GM12892 (cell line): ENCODE measurements around the gene ITGB5. TPM values are rescaled to one million over a fixed set of nuclear protein-coding genes. Genes with fewer than 3 reads are reported as not detected.

Experiments
- DNase-seq: peaks from one replicate; pipeline ENCODE4 v3.0.0; 2011; ENCODE audit not compliant: insufficient read length
- FAIRE-seq: peaks from 2 replicates; lab custom pipeline; 2011; peaks lifted over from hg19 to GRCh38; lab: Jason Lieb, UNC
- POLR2A ChIP-seq: IDR thresholded peaks from 2 replicates; pipeline ENCODE4 v1.6.1; 2011; ENCODE audit warnings: low read depth, low read length, control low read depth
- POLR2AphosphoS5 ChIP-seq: IDR thresholded peaks from 2 replicates; pipeline ENCODE4 v1.6.1; 2011; ENCODE audit warnings: low read depth, low read length, control low read depth
- TAF1 ChIP-seq: IDR thresholded peaks from 2 replicates; pipeline ENCODE4 v1.6.1; 2011; ENCODE audit warnings: low read depth, mild to moderate bottlenecking, control low read depth, low read length, borderline replicate concordance
- polyA plus RNA-seq: library from polyadenylated mRNA; unstranded; fragments of >200 nt; gene quantifications from one replicate; pipeline ENCODE4 v1.2.1, GENCODE V29; 2012; ENCODE audit warnings: missing spikeins, inconsistent platforms; ENCODE audit not compliant: missing spikeins

Gene ITGB5, protein sequence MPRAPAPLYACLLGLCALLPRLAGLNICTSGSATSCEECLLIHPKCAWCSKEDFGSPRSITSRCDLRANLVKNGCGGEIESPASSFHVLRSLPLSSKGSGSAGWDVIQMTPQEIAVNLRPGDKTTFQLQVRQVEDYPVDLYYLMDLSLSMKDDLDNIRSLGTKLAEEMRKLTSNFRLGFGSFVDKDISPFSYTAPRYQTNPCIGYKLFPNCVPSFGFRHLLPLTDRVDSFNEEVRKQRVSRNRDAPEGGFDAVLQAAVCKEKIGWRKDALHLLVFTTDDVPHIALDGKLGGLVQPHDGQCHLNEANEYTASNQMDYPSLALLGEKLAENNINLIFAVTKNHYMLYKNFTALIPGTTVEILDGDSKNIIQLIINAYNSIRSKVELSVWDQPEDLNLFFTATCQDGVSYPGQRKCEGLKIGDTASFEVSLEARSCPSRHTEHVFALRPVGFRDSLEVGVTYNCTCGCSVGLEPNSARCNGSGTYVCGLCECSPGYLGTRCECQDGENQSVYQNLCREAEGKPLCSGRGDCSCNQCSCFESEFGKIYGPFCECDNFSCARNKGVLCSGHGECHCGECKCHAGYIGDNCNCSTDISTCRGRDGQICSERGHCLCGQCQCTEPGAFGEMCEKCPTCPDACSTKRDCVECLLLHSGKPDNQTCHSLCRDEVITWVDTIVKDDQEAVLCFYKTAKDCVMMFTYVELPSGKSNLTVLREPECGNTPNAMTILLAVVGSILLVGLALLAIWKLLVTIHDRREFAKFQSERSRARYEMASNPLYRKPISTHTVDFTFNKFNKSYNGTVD
- 0.72 TPM for polyA plus RNA-seq

DNA sequence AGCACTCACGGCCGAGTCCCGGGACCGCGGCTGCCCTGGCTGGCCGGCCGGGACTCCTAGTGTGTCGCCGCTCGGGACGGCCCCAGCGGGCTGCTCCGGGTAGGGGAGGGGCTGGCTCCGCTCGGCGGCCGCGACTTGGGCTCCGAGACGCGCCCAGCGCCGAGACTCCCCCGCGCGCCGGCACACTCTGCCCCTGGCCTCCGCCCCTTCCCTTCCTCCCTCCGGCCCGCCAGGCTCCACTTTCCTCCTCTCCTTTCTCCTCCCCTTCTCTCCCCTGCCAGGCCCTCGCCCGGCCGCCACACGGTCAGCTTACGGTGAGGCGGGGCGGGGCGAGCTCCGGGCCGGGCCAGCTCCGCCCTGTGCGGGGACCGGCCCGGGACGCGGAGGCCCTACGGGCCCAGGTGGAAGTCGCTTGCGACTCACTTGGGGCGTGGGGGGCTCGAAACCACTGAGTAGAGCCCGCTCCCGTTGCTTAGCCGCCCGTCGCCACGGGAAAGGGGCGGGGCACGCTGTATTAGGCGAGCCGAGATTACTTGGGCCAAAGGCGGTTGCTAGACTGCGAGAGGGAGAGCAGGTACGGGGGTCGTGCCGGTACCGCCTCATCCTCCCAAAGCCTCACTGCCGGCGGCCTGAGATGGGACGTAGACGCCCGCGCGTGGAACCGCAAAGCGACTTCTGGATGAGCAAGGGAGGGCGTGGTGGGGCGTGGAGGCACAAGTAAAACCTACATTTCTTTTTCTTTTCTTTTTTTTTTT, at the start of gene ITGB5:
Gene ITGB5 (minus strand): TSS at position 189 of the 755 bp plus-strand sequence. CDS start 365 bp downstream, outside the sequence.
- TF ChIP-seq POLR2AphosphoS5 (no peak), POLR2A (no peak), TAF1 (no peak)
- DNase-seq, result peak; percentile 49
- FAIRE-seq, result no peak

DNA sequence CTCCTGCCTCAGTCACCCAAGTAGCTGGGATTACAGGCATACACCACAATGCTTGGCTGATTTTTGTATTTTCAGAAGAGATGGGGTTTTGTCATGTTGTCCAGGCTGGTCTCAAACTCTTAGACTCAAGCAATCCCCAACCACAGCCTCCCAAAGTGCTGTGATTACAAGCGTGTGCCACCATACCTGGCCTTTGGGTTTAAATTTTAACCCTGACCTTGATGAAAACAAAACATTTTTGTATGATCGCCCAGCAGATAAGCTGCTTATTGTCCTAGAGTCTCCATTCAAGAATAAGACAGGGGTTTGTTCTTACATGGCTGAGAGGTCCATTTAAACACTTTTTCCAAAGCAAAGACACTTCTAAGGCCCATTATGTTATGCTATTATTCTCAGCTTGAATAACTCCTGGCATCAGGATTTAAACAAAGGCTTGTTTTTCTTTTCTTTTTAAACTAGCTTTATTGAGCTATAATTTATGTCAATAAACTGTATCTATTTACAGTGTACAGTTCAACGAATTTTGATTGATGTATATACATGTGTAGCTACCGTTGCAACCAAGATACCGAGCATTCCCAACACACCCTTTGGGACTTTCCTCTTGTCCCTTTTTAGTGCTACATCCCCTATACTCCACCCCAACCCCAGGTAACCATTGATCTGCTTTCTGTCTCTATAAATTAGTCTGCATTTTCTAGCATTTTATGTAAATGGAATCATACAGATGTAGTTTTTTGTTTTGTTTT, 48.8 kb upstream of the ITGB5 start:
- DNase-seq (no peak), FAIRE-seq (no peak)
- TF ChIP-seq POLR2AphosphoS5, result no peak
- TF ChIP-seq TAF1, result no peak
- no peak for TF ChIP-seq POLR2A

DNA sequence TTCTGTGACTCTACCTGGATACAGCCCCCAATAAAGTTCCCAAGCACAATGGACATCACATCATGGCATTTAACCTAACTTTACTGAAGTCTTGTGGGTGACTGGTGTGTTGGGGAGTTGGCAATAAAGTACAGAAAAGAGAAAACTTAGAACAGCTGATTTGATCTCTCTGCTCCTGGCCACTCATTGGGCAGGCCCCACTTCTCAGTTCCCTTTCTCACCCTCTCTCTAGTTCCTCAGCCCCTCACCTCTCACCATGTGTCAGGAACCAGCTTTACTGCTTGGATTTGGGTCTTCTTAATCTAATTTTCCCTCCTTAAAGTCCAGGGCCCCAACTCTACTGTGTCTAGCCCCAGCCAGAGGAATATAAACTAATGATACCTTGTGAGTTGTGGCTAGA, 48.1 kb upstream of the ITGB5 start:
- TF ChIP-seq POLR2A (no peak), POLR2AphosphoS5 (no peak), TAF1 (no peak)
- DNase-seq (peak; percentile 19), FAIRE-seq (no peak)

DNA sequence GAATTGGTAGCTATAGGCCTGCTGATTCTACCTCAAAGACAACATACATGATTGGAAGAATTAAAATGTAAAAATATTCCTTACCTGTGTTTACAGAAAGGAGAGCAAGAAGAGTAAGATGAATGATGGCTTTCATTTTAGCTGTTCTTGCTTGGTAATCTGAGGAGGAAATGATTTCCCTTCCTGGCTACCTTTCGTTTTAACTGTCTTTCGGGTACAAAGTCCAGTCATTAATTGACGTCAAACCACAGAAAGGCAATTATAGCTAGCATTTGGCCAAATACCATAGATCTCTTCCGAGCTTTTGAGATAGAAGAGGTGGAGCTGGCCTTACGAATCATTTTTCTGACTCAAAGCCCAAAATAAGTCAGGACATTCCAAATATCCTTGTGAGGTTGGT, 47.4 kb upstream of the ITGB5 start, which contains the start of gene MUC13:
Gene MUC13 (minus strand): TSS at position 175 of the 400 bp plus-strand sequence. CDS start 39 bp downstream, at position 136.
- TF ChIP-seq POLR2A (no peak), POLR2AphosphoS5 (no peak), TAF1 (no peak)
- FAIRE-seq, result peak; percentile 56
- no peak for DNase-seq

DNA sequence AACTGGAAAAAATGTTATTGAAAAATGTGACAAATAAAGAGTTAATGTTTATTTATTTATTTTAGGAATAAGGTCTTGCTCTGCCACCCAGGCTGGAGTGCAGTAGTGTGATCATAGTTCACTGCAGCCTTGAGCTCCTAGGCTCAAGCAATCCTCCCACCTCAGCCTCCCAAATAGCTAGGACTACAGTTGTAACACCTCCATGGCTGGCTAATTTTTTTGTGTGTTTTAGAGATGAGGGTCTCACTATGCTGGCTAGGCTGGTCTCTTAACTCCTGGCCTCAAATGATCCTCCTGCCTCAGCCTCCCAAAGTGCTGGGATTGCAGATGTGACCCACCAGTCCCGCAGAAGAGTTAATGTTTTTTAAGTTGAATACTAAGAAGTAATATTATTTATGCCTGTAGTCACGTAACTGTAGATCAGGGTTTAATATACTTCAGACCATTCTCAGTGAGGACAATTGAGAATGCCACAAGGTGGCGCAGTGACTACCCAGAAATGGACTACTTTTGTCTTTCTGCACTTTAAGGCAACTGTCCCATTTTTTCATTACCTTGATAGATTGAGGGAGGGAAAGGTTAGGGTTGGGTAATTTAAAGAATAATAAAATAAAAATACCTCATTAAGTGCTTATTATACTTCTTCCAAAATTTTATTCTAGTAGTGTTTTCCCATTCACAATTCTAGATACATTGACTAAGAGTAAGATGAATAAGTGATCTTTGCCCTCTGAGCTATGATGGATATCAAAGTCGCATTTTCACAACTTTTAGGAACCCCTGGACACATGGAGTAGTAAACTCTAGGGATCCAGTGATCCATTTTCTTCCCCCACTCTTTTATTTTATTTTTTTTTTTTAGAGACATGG, 41.4 kb upstream of the ITGB5 start:
- DNase-seq (no peak), FAIRE-seq (peak; percentile 88)
- TF ChIP-seq POLR2AphosphoS5 (no peak), POLR2A (no peak), TAF1 (no peak)

DNA sequence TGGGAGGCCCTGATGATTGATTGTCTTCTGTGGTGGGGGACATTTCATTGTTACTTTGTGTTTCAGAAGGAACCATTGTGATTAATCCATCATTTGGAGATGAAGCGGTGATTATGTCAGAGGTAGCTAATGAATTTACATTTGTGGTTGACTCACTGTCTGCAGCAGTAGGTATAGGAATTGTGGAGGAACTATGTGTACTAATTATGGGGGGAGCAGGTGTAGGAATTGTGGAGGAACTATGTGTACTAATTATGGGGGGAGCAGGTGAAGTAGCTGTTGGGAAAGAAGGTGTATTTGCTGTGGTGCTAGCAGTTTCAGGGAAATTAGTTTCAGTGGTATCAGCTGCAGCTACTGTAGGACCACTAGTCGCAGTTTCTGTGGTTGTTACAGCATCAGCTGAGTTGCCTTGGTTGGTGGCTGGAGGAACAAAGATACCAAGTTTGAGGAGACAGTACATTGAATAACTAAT, 40.4 kb upstream of the ITGB5 start:
- FAIRE-seq, result peak; percentile 78
- no peak for DNase-seq
- no peak for TF ChIP-seq POLR2AphosphoS5
- TF ChIP-seq POLR2A, result no peak
- no peak for TF ChIP-seq TAF1

DNA sequence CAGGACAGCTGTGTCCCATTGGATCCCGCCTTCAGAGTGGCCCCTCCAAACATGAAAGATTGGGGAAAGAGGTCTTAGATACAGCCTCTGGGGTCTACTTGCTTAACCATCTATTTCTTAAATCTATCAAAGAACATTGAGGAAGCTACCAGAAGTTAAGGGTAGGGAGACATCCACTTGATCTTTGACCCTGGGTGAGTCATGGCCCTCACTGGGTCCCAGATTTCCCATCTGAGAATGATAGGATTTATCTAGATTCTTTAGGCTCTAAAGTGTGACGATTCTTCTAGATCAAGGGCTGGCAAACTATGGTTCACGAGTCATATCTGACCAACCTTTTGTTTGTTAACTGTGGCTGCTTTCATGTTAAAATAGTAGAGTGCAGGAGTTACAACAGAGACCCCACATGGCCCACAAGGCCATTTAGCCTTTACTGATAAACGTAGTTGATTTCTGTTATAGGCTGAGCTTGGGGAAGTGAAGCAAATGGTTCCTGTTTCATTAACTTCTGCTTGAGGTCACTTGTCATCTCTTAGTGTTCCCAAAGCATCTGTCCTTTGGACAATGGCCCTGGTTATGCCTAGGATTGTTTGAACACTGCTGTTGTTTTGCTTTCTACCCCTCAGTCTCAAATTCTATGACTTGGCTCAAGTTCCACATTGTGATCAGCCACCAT, 39.4 kb upstream of the ITGB5 start:
- FAIRE-seq (peak; percentile 5), DNase-seq (no peak)
- TF ChIP-seq TAF1, result no peak
- no peak for TF ChIP-seq POLR2AphosphoS5
- TF ChIP-seq POLR2A, result no peak

DNA sequence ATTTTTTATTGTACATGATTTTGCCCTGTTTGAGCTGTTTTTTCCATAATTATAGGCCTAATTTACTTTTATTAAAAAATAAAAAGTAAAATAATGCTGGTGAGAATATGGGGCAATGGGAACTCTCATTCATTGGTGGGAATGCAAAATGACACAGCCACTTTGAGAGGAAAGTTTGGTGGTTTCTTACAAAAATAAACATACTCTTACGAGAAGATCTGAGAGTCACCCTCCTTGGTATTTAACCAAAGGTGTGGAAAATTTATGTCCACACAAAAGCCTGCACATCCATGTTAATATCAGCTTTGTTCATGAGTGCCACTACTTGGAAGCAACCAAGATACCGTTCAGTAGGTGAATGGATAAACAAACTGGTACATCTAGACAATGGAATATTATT, 37.6 kb upstream of the ITGB5 start:
- FAIRE-seq (no peak), DNase-seq (no peak)
- TF ChIP-seq POLR2A (no peak), TAF1 (no peak), POLR2AphosphoS5 (no peak)

DNA sequence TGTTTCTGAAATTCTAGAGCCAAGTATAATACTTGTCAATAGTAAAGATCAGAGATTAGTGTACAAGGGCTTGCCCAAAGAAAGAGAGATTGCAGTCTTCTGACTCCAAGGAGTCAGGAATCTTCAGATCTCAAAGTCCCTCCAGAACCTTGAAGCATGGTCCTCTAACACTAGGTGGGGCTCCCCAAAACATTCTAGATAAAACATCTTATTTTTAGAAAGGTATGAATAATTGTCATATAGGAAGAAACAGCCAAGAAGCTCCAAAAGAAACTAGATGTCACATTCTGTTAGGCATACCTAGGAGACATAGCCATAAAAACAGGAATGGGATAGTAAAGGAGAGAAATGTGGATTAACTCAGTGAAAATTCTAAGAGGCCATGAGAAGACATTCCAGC, 36.7 kb upstream of the ITGB5 start:
- FAIRE-seq (no peak), DNase-seq (no peak)
- TF ChIP-seq POLR2A (no peak), POLR2AphosphoS5 (no peak), TAF1 (no peak)
